HG03064 (cell line): ENCODE results near the gene FADS2.

Experiments
- ATAC-seq: cut with Tn5 transposase; IDR thresholded peaks from one replicate; pipeline ENCODE4 v1.9.1; 2021; ENCODE audit warnings: low read depth; ENCODE audit not compliant: unreplicated experiment

FADS2 gene

GRCh38 chr11:61827571-61828378, at the start of gene FADS2:
TSS of gene FADS2 (plus strand) at chr11:61828300. CDS start at chr11:61828391, 91 bp downstream.
- peak; percentile 59 for ATAC-seq

GRCh38 chr11:61778357-61778886, 49.7 kb upstream of the FADS2 start:
- no peak for ATAC-seq

GRCh38 chr11:61778920-61779650, 49.0 kb upstream of the FADS2 start:
- ATAC-seq, result no peak

DNA sequence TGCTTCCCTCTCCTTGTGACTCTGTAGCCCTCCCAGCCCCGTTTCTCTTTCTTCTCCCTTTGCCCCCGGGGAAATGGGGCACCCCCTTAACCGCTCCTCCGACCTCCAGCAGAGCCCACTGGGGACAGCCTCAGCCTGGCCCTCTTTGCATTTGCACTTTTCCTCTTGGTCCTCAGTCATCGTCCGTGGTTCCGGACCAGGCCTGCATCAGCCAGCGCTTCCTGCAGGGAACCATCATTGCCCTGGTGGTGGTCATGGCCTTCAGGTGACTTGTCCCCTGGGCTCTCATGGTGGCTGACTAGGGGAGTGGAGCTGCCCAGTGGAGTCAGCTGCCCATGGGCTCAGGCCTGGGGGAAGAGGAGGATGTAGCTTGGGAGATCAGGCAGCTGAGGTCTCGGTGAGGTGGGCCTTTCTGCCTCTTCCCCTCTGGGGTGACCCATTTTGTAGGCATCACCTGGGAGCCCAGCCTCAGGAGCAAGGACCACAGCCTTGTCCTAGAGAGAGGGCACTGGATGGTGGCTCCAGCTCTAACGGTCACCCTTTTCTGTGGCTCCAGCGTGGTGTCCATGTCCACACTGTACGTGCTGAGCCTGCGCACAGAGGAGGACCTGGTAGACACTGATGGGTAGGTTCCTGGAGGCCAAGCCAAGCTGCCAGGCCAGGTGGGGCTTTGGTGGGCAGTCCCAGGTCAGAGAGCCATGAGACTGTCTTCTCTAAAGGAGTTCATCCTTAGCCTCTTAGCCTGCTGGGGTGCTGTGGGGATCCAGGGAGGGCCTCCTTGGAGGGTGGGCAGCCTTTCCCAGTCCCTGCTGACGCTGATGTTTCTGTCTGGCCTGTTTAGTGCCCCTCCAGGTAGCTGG, 48.2 kb upstream of the FADS2 start:
- ATAC-seq, result no peak

DNA sequence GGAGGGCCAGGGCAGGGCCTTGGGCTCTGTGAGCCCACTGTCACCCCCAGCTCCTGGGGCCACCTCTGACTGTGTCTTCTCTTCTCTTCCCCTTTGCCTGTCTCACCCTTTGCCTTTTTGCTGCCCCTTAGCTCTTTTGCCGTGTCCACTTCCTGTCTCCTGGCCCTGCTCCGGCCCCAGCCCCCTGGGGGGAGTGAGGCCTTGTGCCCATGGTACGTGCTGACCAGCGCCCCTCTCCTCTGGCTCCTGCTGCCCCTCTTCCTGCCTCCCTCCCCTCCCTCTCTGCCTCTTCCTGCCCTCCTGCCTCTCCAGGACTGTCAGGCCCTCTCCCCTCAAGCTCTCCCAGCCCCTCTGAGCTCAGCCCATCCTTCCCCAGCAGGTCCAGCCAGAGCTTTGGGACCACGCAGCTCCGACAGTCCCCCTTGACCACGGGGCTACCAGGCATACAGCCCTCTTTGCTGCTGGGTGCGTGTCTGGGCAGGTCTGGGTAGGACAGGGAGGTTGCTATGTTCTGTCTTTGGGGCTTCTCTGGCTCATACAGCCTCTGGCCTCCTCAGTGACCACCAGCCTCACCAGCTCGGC, 47.4 kb upstream of the FADS2 start:
- ATAC-seq, result no peak

DNA sequence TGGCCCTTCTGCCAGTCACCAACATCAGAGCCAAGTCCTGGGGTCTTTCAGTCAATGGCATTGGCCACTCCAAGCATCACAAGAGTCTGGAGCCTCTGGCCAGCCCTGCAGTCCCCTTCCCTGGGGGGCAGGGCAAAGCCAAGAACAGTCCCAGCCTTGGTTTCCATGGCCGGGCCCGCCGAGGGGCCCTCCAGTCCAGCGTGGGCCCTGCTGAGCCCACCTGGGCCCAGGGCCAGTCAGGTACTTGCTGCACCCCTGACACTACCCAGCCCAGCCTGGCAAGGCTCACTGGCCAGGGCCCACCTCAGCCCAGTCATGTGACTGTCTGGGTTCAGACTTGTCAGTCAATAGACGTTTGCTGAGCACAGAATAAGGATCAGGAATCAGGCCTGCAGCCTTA, 46.5 kb upstream of the FADS2 start:
- ATAC-seq, result no peak

DNA sequence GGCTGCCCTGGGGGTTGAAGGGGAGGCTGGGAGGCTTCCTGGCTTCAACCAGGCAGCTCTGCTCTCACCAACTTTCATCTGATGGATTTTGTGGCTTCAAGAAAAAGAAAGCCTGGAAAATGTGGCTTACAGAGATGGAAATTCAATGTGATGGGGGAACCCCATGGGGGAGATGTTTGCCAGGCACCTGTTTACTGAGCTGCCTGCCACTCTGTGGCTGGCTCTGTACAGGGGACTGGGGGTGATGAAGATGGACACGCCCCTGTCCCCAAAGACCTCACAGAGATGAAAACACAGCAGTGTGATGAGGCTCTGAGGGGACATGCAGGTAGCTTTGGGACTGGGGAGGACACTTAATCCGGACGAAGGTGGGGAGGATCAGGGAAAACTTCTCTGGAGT, 45.8 kb upstream of the FADS2 start:
- no peak for ATAC-seq

DNA sequence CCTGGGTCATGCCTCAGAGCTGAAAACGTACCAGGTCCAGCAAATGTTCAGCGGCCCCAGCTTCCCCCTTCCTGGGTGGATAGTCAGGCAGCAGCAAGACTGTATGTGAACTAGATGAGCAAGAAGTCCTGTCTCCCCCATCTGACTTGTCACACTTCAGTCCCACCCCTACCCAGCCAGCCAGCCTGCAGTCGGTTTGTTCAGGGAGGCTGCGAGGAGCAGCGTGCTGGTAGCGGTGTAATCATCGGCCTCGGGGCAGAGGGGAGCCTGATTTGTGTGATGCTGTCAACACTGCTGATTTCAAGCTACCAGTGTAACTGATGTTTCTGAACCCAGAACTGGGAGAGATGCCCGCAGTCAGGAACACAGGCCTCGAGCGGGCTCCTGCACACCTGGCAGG, 45.3 kb upstream of the FADS2 start:
- no peak for ATAC-seq

- no peak for ATAC-seq
These were observed 44.2 kb upstream of the FADS2 start for GRCh38 chr11:61783717-61784505.

DNA sequence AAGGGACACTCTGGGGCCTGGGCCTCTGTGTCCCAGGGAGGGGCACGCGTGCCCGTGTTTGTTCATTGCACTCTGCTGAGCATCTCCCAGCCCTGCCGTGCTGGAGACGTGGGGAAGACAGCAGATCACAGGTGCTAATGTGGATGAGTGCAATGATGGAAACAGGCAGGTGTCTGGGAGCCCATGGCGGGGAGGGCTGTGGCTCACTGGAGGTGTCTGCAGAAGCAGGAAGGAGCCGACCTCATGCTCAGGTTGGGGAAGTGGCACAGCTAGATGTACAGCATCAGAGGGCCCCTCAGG, 43.6 kb upstream of the FADS2 start:
- no peak for ATAC-seq

DNA sequence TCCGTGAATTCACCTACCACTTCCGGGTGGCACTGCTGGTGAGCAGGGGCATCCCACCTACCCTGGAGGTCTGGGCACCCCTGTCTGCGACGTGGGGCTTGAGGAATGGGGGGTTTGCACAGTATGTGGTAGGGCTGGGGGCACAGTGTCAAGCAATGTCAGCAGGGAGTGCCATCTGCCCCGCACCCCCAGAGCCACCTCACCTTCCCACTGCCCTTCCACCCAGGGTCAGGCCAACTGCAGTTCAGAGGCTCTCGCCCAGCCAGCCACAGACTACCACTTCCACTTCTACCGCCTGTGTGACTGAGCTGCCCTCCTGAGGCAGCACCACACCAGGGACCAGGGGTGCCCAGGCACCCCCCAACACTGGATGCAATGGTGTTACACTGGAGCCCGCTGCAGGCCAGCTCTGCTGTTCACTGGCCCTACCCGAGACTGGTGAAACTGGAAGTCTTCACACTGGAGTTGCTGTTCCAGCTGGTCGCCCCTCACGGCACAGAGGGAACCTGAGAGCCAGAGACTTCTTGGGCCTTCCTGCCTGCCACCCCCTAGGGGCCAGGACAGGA, 42.2 kb upstream of the FADS2 start:
- no peak for ATAC-seq

DNA sequence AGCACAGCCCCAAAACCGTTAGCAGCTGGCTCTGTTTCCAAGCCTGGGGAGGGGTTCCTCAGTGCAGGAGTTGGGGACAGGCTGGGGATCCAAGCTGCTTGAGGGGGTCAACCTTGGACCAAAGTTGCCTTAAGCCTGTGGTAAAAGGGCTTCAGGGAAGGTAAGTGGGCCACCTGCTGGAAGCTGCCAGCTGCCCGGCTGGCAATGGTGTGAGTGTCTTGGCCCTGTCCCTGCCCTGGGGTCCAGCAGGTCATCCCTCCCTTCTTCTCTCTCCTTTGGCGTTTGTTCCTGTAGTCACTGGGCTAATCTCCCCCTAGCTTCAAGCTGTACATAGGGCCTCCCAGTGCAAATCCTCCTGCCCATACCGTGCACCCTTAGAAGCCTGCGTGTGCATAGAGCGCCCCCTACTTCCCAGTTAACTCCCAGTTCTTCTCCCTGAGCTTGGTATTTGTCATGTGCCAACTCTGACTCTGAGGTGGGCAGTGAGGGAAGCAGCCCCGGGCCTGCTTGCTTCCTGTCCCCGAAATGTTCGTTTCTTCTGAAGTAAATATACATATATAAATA, 40.1 kb upstream of the FADS2 start:
- ATAC-seq, result no peak

DNA sequence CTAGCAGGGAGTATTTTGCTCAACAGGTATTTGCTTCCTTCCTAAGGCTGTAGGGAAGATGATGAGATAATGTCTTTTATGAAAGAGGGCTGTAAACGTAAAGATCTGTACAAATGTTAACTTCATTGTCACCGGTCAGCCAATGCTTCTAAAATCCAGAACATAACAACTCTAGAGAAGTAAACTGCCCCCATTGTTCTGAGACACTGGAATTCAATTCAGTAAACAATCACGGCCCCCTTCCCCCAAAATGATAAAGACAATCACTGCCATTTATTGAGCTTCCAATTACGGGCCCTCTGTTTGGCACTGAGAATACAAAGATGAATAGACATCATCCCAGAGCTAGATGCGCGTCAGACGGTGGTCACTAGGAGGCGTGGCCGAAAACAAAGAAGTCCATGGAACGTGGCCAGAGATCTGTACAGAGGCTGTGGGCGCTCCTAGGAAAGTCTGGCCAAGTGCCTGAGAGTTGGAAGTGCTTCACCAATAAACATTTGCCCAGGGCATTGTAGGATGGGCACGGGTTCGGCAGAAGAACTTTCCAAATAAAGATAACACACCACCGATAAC, 36.3 kb upstream of the FADS2 start:
- peak; percentile 25 for ATAC-seq

GRCh38 chr11:61792310-61793082, 35.6 kb upstream of the FADS2 start, which contains the start of the genes FEN1 and TMEM258:
TSS of gene FEN1 (plus strand) at chr11:61792911. CDS start at chr11:61795362, 2,451 bp downstream.
TSS of gene TMEM258 (minus strand) at chr11:61792599. CDS start at chr11:61792558, 41 bp downstream.
- ATAC-seq, result peak; percentile 77

- no peak for ATAC-seq
These were observed 34.8 kb upstream of the FADS2 start for GRCh38 chr11:61793083-61793828.

- ATAC-seq, result no peak
These were observed 34.3 kb upstream of the FADS2 start for GRCh38 chr11:61793829-61794204.

GRCh38 chr11:61794579-61794978, 33.5 kb upstream of the FADS2 start:
- ATAC-seq, result no peak
